GM06990 (cell line): ENCODE data around the gene ASCC3.

ENCODE experiments used
- DNase-seq: peaks from one replicate; pipeline ENCODE4 v3.0.0-alpha.2; 2011; ENCODE audit not compliant: insufficient read length; ENCODE audit errors: extremely low read depth
- H3K27me3 ChIP-seq: replicated peaks from 2 replicates; pipeline ENCODE4 v1.6.0; 2011; ENCODE audit warnings: low read length; ENCODE audit not compliant: control insufficient read depth, insufficient read depth
- H3K36me3 ChIP-seq: 2 replicates; pipeline ENCODE4 v1.5.1; 2011; ENCODE audit warnings: low read length; ENCODE audit not compliant: control insufficient read depth, insufficient read depth
- H3K4me3 ChIP-seq: replicated peaks from 2 replicates; pipeline ENCODE4 v1.5.1; 2011; ENCODE audit warnings: low read depth, mild to moderate bottlenecking, control low read depth, low read length
- CTCF ChIP-seq: IDR thresholded peaks from 2 replicates; pipeline ENCODE4 v1.5.1; 2011; ENCODE audit warnings: low read length, control low read depth, mild to moderate bottlenecking, inconsistent platforms; ENCODE audit not compliant: insufficient read depth, poor library complexity, severe bottlenecking

The ASCC3 gene

GRCh38 chr6:100780648-100781047 lies 100.5 kb downstream of the ASCC3 start:
- no peaks in the 10 kb centered on the region for H3K36me3 ChIP-seq
- TF ChIP-seq CTCF, result no peak
- no peaks in the 10 kb centered on the region for H3K27me3 ChIP-seq
- no peak for DNase-seq
- no peak overlapping the region for H3K4me3 ChIP-seq

- TF ChIP-seq CTCF, result no peak
- Histone ChIP-seq H3K27me3 (no peaks in the 10 kb centered on the region), H3K36me3 (0 out of 2 replicates have a peak, but pooled peaks cover 2% of the 10 kb centered on the region), H3K4me3 (no peak overlapping the region)
- no peak for DNase-seq
Measured at GRCh38 chr6:100775667-100776066, 105.5 kb downstream of the ASCC3 start.

GRCh38 chr6:100774681-100775080 lies 106.4 kb downstream of the ASCC3 start:
- DNase-seq, result no peak
- H3K27me3 ChIP-seq, result no peaks in the 10 kb centered on the region
- no peak for TF ChIP-seq CTCF
- no peak overlapping the region for H3K4me3 ChIP-seq
- H3K36me3 ChIP-seq, result 0 out of 2 replicates have a peak, but pooled peaks cover 2% of the 10 kb centered on the region

- H3K36me3 ChIP-seq, result peaks cover 8% of the 10 kb centered on the region
- no peak for DNase-seq
- H3K4me3 ChIP-seq, result no peak overlapping the region
- no peaks in the 10 kb centered on the region for H3K27me3 ChIP-seq
- TF ChIP-seq CTCF, result no peak
Measured at GRCh38 chr6:100768816-100769351, 112.2 kb downstream of the ASCC3 start.

- H3K4me3 ChIP-seq, result no peak overlapping the region
- no peak for TF ChIP-seq CTCF
- no peak for DNase-seq
- no peaks in the 10 kb centered on the region for H3K27me3 ChIP-seq
- H3K36me3 ChIP-seq, result peaks cover 10% of the 10 kb centered on the region
Measured at GRCh38 chr6:100763617-100764241, 117.4 kb downstream of the ASCC3 start.
